A549 (cell line): ENCODE data around the gene SPAG9. TPM values are rescaled to one million over a fixed set of nuclear protein-coding genes. Genes with fewer than 3 reads are reported as not detected.
"Not testable (repeated sequence)": the region's sequence is repeated elsewhere in the genome, so short reads cannot be mapped to it uniquely, and the experiment has no call there.

Experiments
- ATAC-seq, 2 experiments: fragments of 200-7000 bp in 1 of 2; fragments of >200 bp in 1 of 2; cut with Nextera tagmentation in 1 of 2; cut with Tn5 transposase in 1 of 2; 3 replicates each; pipeline versions ENCODE4 v1.8.0 to v1.9.1; 2018 to 2020; ENCODE audit warnings: mild to moderate bottlenecking in 1 of 2, moderate library complexity in 1 of 2
- CTCF ChIA-PET: fragments of 300-600 bp; sonication (Branson Sonifier 250); formaldehyde crosslinking; extraction: SDS; loops from one replicate; lab custom pipeline; 2021; ENCODE audit warnings: antibody characterized with exemption, inconsistent platforms; lab: Yijun Ruan, JAX
- POLR2A ChIA-PET: fragments of 350-600 bp; formaldehyde crosslinking; extraction: SDS; loops from one replicate; lab custom pipeline; 2021; ENCODE audit warnings: antibody characterized with exemption, inconsistent platforms; lab: Yijun Ruan, JAX
- DNase-seq, 2 experiments: peaks; one replicate each; pipeline versions ENCODE4 v3.0.0 to v3.0.0-alpha.2; 2011 to 2016; ENCODE audit warnings: low read depth in 1 of 2, low spot score in 1 of 2
- FAIRE-seq: peaks from 2 replicates; lab custom pipeline; 2011; peaks lifted over from hg19 to GRCh38; lab: Jason Lieb, UNC
- H3K27ac ChIP-seq, 2 experiments: fragments of >200 bp; sonication (Bioruptor Twin); formaldehyde crosslinking; 3 replicates each; pipeline ENCODE4 v1.5.1; 2016 to 2017
- H3K4me1 ChIP-seq: fragments of >200 bp; sonication (Bioruptor Twin); formaldehyde crosslinking; 3 replicates; pipeline ENCODE4 v1.6.1; 2016
- H3K4me2 ChIP-seq: fragments of >200 bp; sonication (Bioruptor Twin); formaldehyde crosslinking; 3 replicates; pipeline ENCODE4 v1.6.1; 2016
- H3K4me3 ChIP-seq: fragments of >200 bp; sonication (Bioruptor Twin); formaldehyde crosslinking; 3 replicates; pipeline ENCODE4 v1.5.1; 2016
- H3K9me3 ChIP-seq: fragments of >200 bp; sonication (Bioruptor Twin); formaldehyde crosslinking; 3 replicates; pipeline ENCODE4 v1.6.1; 2016
- BHLHE40 ChIP-seq: IDR thresholded peaks from 2 replicates; pipeline ENCODE4 v1.6.1; 2012; ENCODE audit warnings: low read depth, low read length, inconsistent platforms
- CEBPB ChIP-seq, 2 experiments: fragments of >200 bp in 1 of 2; sonication (Bioruptor Twin) in 1 of 2; formaldehyde crosslinking in 1 of 2; IDR thresholded peaks; 2 replicates each; pipeline ENCODE4 v1.6.1; 2012 to 2016
- CTCF ChIP-seq: fragments of >200 bp; sonication (Bioruptor Twin); formaldehyde crosslinking; IDR thresholded peaks from 3 replicates; pipeline ENCODE4 v1.5.1; 2016
- EHF ChIP-seq: fragments of 250-450 bp; sonication (Bioruptor Pico); IDR thresholded peaks from 2 replicates; pipeline ENCODE4 v1.5.0; 2020; ENCODE audit warnings: mild to moderate bottlenecking
- EP300 ChIP-seq, 2 experiments: fragments of >200 bp; sonication (Bioruptor Twin); formaldehyde crosslinking; IDR thresholded peaks; 2 replicates in 1 of 2; 3 replicates in 1 of 2; pipeline ENCODE4 v1.6.1; 2016 to 2017
- FOXS1 ChIP-seq: fragments of 250-450 bp; sonication (Bioruptor Pico); IDR thresholded peaks from 2 replicates; pipeline ENCODE4 v1.5.0; 2020; ENCODE audit warnings: mild to moderate bottlenecking, moderate library complexity
- MAFK ChIP-seq: fragments of 450-650 bp; IDR thresholded peaks from 2 replicates; pipeline ENCODE4 v1.6.1; 2014; ENCODE audit not compliant: partially characterized antibody
- MYC ChIP-seq: IDR thresholded peaks from 2 replicates; pipeline ENCODE4 v1.6.1; 2012; ENCODE audit warnings: mild to moderate bottlenecking, inconsistent platforms, low read length, improper control_type of control experiment, borderline replicate concordance
- NPAS2 ChIP-seq: fragments of 250-450 bp; sonication (Bioruptor Pico); IDR thresholded peaks from 2 replicates; pipeline ENCODE4 v1.8.0; 2022; ENCODE audit warnings: mild to moderate bottlenecking, moderate library complexity, borderline replicate concordance
- PHF8 ChIP-seq: fragments of 200-600 bp; sonication (generic); IDR thresholded peaks from 2 replicates; pipeline ENCODE4 v1.6.1; 2016; ENCODE audit warnings: low read depth, mild to moderate bottlenecking, antibody characterized with exemption, moderate library complexity, borderline replicate concordance
- RAD21 ChIP-seq, 2 experiments: fragments of >200 bp in 1 of 2; sonication (Bioruptor Twin) in 1 of 2; formaldehyde crosslinking in 1 of 2; IDR thresholded peaks in 1 of 2; conservative IDR thresholded peaks in 1 of 2; 2 replicates in 1 of 2; 3 replicates in 1 of 2; pipeline ENCODE4 v1.6.1; 2012 to 2018; ENCODE audit warnings: inconsistent platforms in 1 of 2
- RCOR1 ChIP-seq: fragments of 150-350 bp; IDR thresholded peaks from 2 replicates; pipeline ENCODE4 v1.6.1; 2014; ENCODE audit warnings: antibody characterized with exemption, low read length, low read depth
- REST ChIP-seq: fragments of 200-600 bp; sonication (generic); IDR thresholded peaks from 2 replicates; pipeline ENCODE4 v1.6.1; 2016; ENCODE audit warnings: antibody characterized with exemption, mild to moderate bottlenecking, moderate library complexity
- RNF2 ChIP-seq: fragments of 200-600 bp; sonication (generic); IDR thresholded peaks from 2 replicates; pipeline ENCODE4 v1.6.1; 2016; ENCODE audit warnings: low read depth, mild to moderate bottlenecking, antibody characterized with exemption, moderate library complexity, borderline replicate concordance
- TFCP2L1 ChIP-seq: fragments of 250-450 bp; sonication (Bioruptor Pico); IDR thresholded peaks from 2 replicates; pipeline ENCODE4 v1.5.0; 2021; ENCODE audit warnings: mild to moderate bottlenecking
- ZC3H11A ChIP-seq: fragments of 450-650 bp; IDR thresholded peaks from 2 replicates; pipeline ENCODE4 v1.6.1; 2014; ENCODE audit warnings: antibody characterized with exemption, mild to moderate bottlenecking
- WGBS: methylation state at CpG from one replicate; pipeline ENCODE4 v1.1.6; 2017; ENCODE audit errors: missing lambda C conversion rate; 5-methylcytosine and 5-hydroxymethylcytosine counted together
- polyA plus RNA-seq, 4 experiments: library from polyadenylated mRNA; depleted of rRNA in 3 of 4; stranded (reverse); fragments of >200 nt; fragmentation: RNase III in 1 of 4; extraction: RNeasy Plus Mini Kit Qiagen cat#74134 plus additional on column Dnase treatment in 1 of 4; gene quantifications; 2 replicates in 3 of 4; 3 replicates in 1 of 4; pipeline ENCODE4 v1.2.3, GENCODE V29; 2011 to 2017
- TF ChIP-seq, protein P1 (sequence below): fragments of 150-350 bp; IDR thresholded peaks from 2 replicates; pipeline ENCODE4 v1.6.1; 2014; ENCODE audit warnings: low read depth, mild to moderate bottlenecking, low read length

Gene SPAG9
- polyA plus RNA-seq, 2 of the 4 experiments (the other 2 are of a cell fraction): 69.0 to 71.1 TPM

GRCh38 chr17:51118330-51119195, 2.1 kb downstream of the SPAG9 start:
- TF ChIP-seq PHF8 (no peak), BHLHE40 (peak; percentile 71)
- POLR2A ChIA-PET: interaction anchor here (4.2 kb wide), 1 partner anchor 252 kb away, joined by 30 read pairs; the partner anchor contains the start of gene TOB1
- Histone ChIP-seq H3K4me2 (peak overlapping the region; percentile 80), H3K9me3 (no peaks in the 10 kb centered on the region), H3K4me3 (peak overlapping the region; percentile 77), H3K4me1 (peaks cover 31% of the 10 kb centered on the region), H3K27ac (no peak overlapping the region)
- no peak for ATAC-seq
- FAIRE-seq: no peak
- peak in 1 of 2 experiments; percentile 45 for DNase-seq
- CTCF ChIA-PET: interaction anchor here (0.6 to 4.6 kb wide), 15 partner anchors 8 to 336 kb away, joined by 3 to 33 read pairs (median 4); partner anchors contain the start of genes NME1 and NME2
- 65% methylated on average over 14 of the region's 14 CpGs for whole genome bisulfite sequencing

GRCh38 chr17:51115179-51115578, 5.5 kb downstream of the SPAG9 start:
- no peak for FAIRE-seq
- Histone ChIP-seq H3K9me3 (no peaks in the 10 kb centered on the region), H3K4me1 (peaks cover 34% of the 10 kb centered on the region), H3K27ac (no peak overlapping the region), H3K4me2 (no peak overlapping the region), H3K4me3 (no peak overlapping the region)
- POLR2A ChIA-PET: no interaction called here
- no peak for ATAC-seq
- CTCF ChIA-PET: interaction anchor here (0.8 to 4.6 kb wide), 2 partner anchors 38 to 263 kb away, joined by 3 to 33 read pairs; partner anchors contain the start of gene NME1
- 82% methylated on average over 4 of the region's 4 CpGs for WGBS
- DNase-seq: no peak
- TF ChIP-seq MYC (no peak), MAFK (no peak)

DNA sequence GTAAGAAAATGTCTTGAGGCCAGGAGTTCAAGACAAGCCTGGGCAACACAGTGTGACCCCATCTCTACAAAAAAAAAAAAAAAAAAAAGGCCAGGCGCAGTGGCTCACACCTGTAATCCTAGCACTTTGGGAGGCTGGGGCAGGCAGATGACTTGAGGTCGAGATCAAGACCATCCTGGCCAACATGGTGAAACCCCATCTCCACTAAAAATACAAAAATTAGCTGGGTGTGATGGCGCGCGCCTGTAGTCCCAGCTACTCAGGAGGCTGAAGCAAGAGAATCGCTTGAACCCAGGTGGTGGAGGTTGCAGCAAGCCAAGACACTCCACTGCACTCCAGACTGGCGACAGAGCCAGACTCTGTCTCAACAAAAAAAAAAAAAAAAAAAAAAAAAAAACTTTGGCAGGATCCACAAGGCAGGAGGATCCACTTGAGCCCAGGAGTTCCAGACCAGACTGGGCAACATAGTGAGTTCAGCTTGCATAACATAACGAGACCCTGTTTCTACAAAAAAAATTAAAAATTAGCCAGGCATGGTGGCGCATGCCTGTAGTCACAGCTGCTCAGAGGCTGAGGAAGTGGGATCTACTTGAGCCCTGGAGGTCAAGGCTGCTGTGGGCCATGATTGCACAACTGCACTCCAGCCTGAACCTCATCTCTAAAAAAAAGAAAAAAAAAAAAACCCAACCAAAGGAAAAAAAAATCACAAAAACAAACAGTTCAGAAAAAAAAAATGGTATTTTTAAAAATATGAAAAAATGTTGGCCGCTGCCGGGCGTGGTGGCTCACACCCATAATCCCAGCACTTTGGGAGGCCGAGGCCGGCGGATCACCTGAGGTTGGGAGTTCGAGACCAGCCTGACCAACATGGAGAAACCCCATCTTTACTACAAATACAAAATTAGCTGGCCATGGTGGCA, 8.1 kb downstream of the SPAG9 start:
- H3K27ac ChIP-seq: peak overlapping the region in 1 of 2 experiments; percentile 59; a peak in 3 of 6 replicates
- 87% methylated on average over 16 of the region's 16 CpGs for WGBS
- peak; percentile 50 to 60; a peak in 4 of 6 replicates for ATAC-seq
- POLR2A ChIA-PET, H3K9me3 ChIP-seq: not testable (repeated sequence)
- DNase-seq: peak in 1 of 2 experiments; percentile 51
- H3K4me1 ChIP-seq: peaks cover 20% of the 10 kb centered on the region
- CTCF ChIA-PET: interaction anchor here (0.7 to 2.2 kb wide), 5 partner anchors 15 to 112 kb away, joined by 3 to 7 read pairs (median 5); partner anchors contain the start of gene NME1
- peak overlapping the region; percentile 10; the same call in 2 of the 3 replicates for H3K4me2 ChIP-seq
- TF ChIP-seq CEBPB (IDR thresholded peaks at IDR 0.05): peak; percentile 62 to 84; a peak in 3 of 4 replicates
- TF ChIP-seq, all 56 proteins: peak for 1; not testable (repeated sequence) for 55
- FAIRE-seq, H3K4me3 ChIP-seq: not testable (repeated sequence)

GRCh38 chr17:51107778-51108177, 12.9 kb downstream of the SPAG9 start:
- no peak overlapping the region for H3K4me3 ChIP-seq
- no peaks in the 10 kb centered on the region for H3K9me3 ChIP-seq
- no peak overlapping the region for H3K4me2 ChIP-seq
- no peak overlapping the region for H3K27ac ChIP-seq
- FAIRE-seq (no peak), DNase-seq (no peak), ATAC-seq (no peak; a peak in 1 of 6 replicates)
- POLR2A ChIA-PET: no interaction called here
- WGBS: 94% methylated on average over 1 of the region's 1 CpG
- H3K4me1 ChIP-seq: peaks cover 41% of the 10 kb centered on the region
- CTCF ChIA-PET: interaction anchor here (1.3 to 3.2 kb wide), 4 partner anchors 11 to 256 kb away, joined by 4 to 20 read pairs (median 7); partner anchors contain the start of gene NME1
- TF ChIP-seq ZC3H11A (no peak), RCOR1 (no peak), BHLHE40 (no peak), EP300 (IDR thresholded peaks at IDR 0.05) (no peak), EHF (no peak), NPAS2 (CRISPR knock-in tag) (no peak), CTCF (no peak), MYC (no peak), RAD21 (conservative IDR thresholded peaks at IDR 0.05 in 1 of 2, IDR thresholded peaks at IDR 0.05 in 1 of 2) (no peak), REST (no peak), TFCP2L1 (CRISPR knock-in tag) (no peak), FOXS1 (CRISPR knock-in tag) (no peak), RNF2 (no peak)
- TF ChIP-seq, protein P1, sequence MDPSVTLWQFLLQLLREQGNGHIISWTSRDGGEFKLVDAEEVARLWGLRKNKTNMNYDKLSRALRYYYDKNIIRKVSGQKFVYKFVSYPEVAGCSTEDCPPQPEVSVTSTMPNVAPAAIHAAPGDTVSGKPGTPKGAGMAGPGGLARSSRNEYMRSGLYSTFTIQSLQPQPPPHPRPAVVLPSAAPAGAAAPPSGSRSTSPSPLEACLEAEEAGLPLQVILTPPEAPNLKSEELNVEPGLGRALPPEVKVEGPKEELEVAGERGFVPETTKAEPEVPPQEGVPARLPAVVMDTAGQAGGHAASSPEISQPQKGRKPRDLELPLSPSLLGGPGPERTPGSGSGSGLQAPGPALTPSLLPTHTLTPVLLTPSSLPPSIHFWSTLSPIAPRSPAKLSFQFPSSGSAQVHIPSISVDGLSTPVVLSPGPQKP: no peak
